ENCODE results near the gene ATF6B.

The ATF6B gene

GRCh38 chr6:32076321-32076809 is 51.7 kb downstream of the ATF6B start:
- Histone ChIP-seq H3K4me1 (ENCODE audit: control insufficient read depth in 1 of 2, insufficient read depth in 1 of 2, low read depth in 1 of 2, low read length in 1 of 2) (no peaks in the 10 kb centered on the region), H3K27me3 (no peaks in the 10 kb centered on the region), H3K4me3 (ENCODE audit: low read depth in 1 of 2, low read length in 1 of 2) (no peak overlapping the region), H3K36me3 (no peaks in the 10 kb centered on the region), H3K27ac (no peak overlapping the region), H3K9me3 (no peaks in the 10 kb centered on the region)
- TF ChIP-seq CTCF (IDR thresholded peaks at IDR 0.05), result no peak

GRCh38 chr6:32075781-32076180 is 52.3 kb downstream of the ATF6B start:
- H3K27me3 ChIP-seq, result no peaks in the 10 kb centered on the region
- no peak overlapping the region for H3K4me3 ChIP-seq (ENCODE audit: low read depth in 1 of 2, low read length in 1 of 2)
- no peak overlapping the region for H3K27ac ChIP-seq
- no peak for TF ChIP-seq CTCF (IDR thresholded peaks at IDR 0.05)
- no peaks in the 10 kb centered on the region for H3K4me1 ChIP-seq (ENCODE audit: control insufficient read depth in 1 of 2, insufficient read depth in 1 of 2, low read depth in 1 of 2, low read length in 1 of 2)
- no peaks in the 10 kb centered on the region for H3K36me3 ChIP-seq
- H3K9me3 ChIP-seq, result no peaks in the 10 kb centered on the region

- Histone ChIP-seq H3K27me3 (no peaks in the 10 kb centered on the region), H3K27ac (no peak overlapping the region), H3K36me3 (no peaks in the 10 kb centered on the region), H3K4me3 (ENCODE audit: low read depth in 1 of 2, low read length in 1 of 2) (no peak overlapping the region), H3K4me1 (ENCODE audit: control insufficient read depth in 1 of 2, insufficient read depth in 1 of 2, low read depth in 1 of 2, low read length in 1 of 2) (no peaks in the 10 kb centered on the region), H3K9me3 (no peaks in the 10 kb centered on the region)
- no peak for TF ChIP-seq CTCF (IDR thresholded peaks at IDR 0.05)
Observed at GRCh38 chr6:32074996-32075532, 53.0 kb downstream of the ATF6B start.

GRCh38 chr6:32073613-32074012 is 54.4 kb downstream of the ATF6B start:
- Histone ChIP-seq H3K9me3 (no peaks in the 10 kb centered on the region), H3K27ac (no peak overlapping the region), H3K27me3 (no peaks in the 10 kb centered on the region), H3K36me3 (no peaks in the 10 kb centered on the region), H3K4me1 (ENCODE audit: control insufficient read depth in 1 of 2, insufficient read depth in 1 of 2, low read depth in 1 of 2, low read length in 1 of 2) (no peaks in the 10 kb centered on the region), H3K4me3 (ENCODE audit: low read depth in 1 of 2, low read length in 1 of 2) (no peak overlapping the region)
- no peak for TF ChIP-seq CTCF (IDR thresholded peaks at IDR 0.05)

- Histone ChIP-seq H3K9me3 (no peaks in the 10 kb centered on the region), H3K27me3 (no peaks in the 10 kb centered on the region), H3K4me3 (ENCODE audit: low read depth in 1 of 2, low read length in 1 of 2) (no peak overlapping the region), H3K36me3 (no peaks in the 10 kb centered on the region), H3K27ac (no peak overlapping the region), H3K4me1 (ENCODE audit: control insufficient read depth in 1 of 2, insufficient read depth in 1 of 2, low read depth in 1 of 2, low read length in 1 of 2) (no peaks in the 10 kb centered on the region)
- no peak for TF ChIP-seq CTCF (IDR thresholded peaks at IDR 0.05)
Observed at GRCh38 chr6:32073101-32073500, 54.9 kb downstream of the ATF6B start.
